Astrocyte of the hippocampus (primary cell): ENCODE results near the gene CELF2.

Experiments used
- DNase-seq: peaks from one replicate; pipeline ENCODE4 v3.0.0; 2011; ENCODE audit warnings: low read depth, low spot score

CELF2 gene

DNA sequence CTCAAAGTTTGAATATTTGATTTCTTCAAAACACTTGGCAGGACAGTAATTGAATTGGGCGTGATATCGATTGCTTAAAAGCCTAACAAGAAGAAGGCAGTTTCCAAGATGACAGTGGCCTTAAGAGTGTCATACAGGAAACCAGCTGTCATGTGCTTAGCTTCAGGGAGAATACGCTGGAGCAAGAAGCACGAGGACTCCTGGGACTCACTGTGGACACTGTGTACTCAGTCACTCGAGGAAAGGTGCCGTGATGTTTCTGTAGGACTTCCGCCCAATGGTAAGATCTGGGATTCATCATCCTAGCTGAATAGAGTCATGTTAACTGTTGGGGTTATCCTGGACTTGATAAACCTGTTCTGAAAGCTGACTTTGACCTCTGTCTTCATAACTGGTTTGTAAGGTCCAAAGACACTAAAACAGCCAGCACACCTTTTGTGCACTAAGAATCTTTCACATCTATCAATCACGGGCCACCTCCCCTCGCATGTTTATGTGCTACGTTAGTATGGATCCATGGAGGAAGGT lies 113.5 kb downstream of the CELF2 start:
- no peak for DNase-seq

DNA sequence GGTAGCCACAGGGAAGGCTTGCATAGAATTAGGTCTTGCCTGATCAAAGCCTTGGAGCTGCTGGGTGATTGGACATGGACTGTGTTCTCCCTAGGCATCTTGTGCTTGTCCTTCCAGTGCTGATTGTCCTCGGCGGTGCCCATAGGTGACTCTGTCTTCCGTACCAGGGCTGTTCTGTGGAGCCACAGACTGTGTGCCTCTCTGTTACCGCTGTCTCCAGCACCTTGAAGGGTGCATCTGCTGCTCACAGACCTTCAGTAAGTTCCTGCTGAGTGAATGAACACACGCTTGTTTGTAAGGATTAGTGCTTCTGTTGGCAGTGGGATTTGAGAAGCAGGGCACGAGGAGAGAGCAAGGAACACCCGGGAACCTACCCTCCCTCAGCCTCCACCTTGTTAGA lies 116.7 kb downstream of the CELF2 start:
- no peak for DNase-seq

DNA sequence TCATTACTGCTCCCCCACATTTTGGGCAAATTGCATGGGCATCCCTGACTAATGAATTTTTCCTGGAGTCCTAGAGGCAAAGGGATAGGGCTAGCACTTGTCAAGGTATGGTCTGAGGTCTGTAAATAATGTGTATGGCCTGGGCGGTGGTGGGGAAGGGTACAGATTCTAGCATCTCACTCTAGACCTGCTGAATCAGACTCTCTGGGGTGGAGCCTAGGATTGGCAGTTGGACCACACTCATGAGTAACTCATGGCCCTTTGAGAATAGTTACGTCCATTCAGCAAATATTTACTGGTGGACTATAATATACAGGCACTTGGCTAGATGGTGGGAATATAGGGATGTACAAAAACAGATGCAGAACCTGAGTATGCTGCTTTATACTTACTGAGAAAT lies 118.0 kb downstream of the CELF2 start:
- DNase-seq = no peak

DNA sequence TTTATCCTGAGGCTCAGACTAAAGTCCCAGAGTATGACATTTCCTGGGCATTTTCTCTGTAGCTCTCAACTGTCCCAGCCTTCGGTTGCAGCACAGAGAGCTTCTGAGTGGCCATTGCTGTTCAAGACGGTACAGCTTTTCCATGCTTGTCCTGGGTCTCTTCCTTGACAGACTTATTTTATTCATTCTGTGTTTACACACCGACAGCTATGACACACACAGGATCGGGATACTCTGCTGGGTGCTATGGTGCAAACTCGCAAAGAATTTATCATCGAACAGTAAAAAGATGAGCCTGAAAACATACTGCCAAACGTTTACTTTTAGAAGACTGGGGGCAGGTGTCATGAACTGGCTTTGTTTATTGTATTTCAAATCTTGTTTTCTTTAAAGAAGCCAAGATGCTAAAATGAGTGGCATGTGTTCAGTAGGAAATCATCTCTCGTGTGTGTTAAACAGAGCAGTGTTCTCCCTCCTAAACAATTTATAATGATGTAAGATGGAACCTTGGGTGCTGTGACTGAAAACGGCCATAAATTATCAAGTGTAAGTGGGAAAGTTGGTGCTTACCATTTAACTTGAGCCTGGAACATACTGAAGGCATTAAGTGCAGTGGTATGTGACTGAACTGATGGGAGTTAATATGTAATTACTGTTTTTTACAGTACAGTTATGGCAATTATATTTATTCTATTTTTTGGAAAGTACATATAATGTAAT lies 120.8 kb downstream of the CELF2 start:
- DNase-seq = no peak

DNA sequence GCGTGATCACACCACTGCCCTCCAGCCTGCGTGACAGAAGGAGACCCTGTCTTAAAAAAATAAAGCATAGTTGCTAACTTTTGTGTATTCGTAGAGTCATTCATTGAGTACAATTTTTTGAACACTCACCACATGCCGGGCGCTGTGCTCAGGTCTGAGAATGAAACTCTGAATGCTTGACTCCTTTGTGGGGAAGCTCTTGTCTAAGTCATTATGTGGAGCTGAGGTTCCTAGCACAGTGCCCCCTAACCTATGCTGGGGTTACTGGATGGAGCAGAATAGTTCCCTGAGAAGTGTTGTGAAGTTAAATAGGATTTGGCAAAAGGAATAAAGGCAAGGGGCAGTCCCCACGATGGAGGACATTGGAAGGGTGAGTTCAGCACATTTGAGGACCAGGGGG lies 123.3 kb downstream of the CELF2 start:
- no peak for DNase-seq

DNA sequence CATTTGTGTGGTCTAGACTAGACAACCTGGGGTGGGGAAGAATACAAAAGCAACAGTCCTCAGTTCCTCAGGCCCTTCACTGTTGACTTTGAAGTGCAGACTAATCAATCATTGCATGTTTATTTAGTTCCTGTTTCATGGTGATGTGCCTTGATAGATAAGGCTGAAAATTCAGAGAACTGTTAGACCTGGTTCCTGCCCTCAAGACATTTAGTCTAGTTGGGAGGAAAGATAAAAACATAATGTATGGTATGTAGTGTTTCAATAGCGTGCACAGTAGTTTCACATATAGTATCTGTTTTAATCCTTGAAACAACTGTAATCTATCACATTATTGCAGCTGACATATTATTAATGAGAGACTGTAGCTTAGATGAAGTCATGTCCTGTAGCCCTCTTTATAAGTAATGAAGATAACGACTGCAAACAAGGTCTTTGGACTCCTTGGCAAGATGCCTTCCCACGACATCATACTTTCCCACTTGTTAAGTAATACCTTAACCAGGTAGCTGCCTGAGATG lies 124.0 kb downstream of the CELF2 start:
- no peak for DNase-seq

DNA sequence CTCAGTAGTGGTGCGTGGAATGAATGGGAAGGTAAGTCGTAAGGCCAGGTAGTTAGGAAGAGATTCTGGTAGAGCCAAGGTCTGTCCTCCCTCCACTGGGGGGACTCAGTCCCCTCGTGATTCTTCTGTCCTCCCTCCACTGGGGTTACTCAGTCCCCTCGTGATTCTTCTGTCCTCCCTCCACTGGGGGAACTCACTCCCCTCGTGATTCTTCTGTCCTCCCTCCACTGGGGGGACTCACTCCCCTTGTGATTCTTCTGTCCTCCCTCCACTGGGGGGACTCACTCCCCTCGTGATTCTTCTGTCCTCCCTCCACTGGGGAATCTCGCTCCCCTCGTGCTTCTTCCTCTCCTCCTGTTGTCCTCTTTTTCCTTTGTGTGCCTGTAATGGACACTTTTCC lies 125.1 kb downstream of the CELF2 start:
- DNase-seq = no peak

DNA sequence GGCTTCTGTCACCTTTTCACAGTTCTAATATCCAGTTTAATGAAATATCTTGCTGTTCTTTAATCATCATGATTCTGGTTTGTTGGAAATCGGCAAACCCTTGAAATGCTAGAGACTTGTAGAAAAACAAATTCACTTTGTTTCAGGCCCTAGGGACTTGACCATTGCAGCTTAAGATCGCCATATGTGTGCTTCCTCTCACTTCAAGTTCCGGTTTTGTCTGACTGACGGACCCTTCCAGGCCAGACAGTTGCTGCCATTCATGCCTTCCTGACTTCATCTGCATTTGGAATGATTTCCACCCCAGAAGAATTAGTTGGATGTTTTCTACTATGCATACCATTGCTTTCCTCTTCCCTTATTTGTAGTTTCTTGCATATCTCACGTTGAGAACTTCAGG lies 125.6 kb downstream of the CELF2 start:
- no peak for DNase-seq

DNA sequence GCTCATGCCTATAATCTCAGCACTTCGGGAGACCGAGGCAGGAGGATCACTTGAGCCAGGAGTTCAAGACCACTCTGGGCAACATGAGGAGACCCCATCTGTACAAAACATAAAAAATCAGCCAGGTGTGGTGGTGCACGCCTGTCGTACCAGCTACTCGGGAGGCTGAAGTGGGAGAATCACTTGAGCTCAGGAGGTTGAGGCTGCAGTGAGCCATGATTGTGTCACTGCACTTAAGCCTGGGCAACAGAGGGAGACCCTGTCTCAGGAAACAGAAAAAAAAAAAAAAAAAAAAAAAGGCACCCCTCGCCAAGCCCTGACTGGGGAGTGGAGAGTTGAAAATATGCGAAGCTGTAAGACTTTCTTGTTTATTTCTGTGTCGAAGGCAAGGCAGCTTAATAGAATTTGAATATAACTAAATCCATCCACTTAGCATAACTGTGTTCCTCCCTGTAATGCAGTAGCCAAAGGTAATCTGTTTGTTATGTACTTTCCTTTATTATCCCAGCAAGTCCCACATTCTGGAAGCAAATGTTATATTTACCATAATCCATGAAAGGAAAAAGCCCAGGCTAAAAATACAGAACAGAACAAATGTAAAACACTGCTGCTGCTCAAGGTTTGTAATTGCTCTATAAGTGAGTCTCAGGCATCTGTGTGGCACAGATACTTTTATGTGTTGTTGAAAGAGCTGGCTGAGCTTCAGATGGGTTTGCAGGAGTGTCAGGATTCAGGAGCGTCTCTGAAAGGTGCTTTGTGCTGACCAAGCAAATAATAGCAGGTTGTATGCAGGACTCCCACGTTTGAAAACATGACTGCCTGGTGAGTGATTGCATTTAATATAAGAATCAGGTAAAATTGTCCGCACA lies 127.2 kb downstream of the CELF2 start:
- DNase-seq = no peak

DNA sequence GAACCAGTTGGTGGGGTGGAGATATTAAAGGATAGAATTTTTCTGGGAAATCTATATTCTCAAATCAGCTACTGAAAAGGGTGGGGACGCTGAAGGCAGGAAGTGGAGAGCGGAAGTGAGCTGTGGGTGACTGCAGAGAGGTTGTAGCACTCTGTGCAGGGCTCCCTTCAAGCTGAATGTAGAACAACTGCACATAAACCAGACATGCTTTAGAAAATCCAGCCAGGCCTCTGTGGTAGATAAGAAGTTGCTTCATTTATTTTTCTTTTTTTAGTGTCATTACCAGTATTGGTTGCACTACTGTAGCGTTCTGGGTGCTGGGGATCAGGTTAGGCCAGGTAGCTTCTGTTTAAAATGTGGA lies 127.8 kb downstream of the CELF2 start:
- DNase-seq = no peak

DNA sequence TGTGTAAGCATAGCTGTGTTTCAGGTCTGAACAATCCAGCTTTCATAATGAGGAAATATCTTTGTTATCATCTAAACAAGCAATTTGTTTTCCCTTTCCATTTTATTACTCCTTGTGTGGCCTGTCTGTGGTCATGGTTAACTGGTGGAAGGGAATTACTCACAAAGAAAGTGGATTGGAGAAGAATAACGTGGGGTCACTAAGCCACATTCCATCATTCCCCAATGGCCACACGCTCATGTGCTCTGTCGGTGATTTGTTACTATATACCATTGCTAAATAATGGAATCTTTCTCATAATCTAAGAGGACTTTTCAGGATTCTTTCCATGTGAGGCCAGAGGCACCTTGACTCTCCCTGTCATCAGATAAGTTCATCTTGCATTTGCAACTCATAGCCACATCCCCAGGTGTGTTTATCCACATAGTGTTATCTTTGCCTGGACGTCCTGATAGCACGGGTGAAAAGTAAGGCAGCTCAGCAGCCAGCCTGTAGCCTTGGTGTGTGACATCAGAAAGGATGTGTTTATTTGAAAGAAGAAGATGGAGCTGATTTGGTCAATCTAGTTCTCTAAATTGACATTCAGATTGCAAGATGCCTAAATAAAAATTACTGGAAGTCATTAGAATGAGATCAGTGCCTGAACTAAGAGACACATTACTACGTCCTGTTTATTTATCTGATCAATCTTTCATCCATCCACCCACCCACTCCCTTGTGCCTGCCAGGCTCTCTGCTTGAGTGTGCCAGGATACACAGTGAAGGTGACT lies 128.9 kb downstream of the CELF2 start:
- peak; percentile 82 for DNase-seq

DNA sequence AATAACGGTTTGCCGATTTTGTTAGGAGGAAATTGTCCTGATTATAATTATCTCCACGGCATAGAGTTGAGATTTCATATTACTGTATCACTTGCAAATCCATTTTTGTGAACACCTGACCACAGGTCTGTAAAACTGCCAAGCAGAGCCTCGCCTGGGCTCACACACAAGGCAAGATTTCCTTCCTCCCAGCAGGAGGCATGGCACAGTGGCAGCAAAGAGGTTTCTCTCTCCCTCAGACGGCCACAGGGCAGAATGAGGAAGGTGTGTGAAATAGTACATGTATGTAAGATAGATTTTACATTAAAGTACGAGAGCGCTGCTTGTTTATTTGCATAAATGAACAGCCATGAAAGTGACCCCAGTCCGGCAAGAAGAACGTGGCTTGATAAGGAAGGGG lies 130.1 kb downstream of the CELF2 start:
- DNase-seq = no peak

DNA sequence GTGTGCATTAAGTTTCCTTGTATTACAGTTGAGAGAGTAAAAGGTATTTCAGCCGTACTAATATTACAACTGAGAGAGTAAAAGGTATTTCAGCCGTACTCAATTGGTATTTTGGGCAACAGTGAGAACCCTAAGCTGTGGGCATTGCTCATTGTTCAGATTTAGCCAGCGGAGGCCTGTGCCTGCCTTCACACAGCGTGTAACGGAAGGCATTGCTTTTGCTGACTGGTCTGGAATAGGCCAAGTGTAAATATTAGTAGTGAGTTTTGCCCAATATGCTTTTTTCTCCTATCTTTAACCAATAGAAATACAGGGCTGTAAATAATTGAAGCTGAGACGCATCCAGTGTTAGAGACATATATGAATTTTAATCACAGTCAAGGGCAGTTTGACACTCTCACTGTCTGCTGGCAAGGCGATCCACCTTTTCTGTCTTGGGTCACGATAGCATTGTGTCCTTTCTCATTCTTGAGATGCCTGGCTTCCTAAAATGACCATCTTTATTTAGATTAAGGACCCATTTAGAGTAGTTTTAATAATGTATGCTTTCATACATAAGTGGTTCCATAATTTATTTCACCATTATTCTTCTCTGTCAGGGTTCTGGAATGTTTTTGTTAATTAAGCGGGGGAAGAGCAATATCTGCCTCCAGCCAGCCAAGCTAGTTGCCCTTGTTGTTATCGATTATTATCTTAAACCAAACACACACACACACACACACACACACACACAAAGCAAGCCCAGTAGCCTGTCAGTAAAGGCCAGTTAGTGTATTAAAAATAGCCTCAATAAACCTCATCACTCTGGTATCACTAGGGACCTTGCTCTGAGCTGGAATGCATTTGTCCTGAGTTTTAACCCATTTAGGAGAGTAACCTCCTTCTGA lies 130.7 kb downstream of the CELF2 start:
- no peak for DNase-seq

DNA sequence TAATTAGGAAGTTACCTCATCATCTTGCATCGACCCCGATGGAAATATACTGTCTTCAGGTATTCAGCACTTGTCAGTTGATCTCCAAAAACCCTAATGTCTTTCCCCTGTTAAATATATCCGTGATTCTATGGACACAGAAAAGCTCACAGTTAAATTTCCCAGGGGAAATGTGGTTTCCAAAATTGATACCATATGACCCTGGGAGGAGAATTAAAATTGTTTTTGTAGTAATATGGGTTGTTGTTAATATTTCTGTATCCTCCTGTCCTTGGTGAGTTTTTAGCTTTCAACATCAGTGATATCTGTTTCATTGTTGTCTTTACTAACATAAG lies 132.1 kb downstream of the CELF2 start:
- DNase-seq = no peak

DNA sequence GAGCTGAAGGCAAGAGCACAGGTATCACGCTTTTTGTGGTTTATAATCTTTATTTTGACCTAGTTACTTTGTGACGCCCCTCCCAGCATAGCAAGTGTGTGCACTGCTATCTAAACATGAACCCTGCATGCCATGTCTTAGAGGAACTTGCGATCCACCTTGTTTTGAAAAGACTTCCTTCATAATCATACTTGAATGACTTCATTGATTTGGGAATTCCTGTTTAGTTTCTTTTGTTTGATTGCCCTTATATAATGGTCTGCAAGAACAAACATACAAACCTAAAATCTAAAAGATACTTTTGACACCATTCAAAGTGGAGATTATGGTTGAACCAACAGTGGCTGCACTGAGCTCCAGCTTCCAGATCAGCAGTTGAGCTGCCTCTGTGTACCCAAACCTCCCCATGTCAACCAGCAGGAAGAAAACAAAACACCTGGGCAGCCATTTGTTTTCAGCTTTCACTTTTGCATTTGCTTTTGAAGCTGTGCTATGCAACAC lies 132.6 kb downstream of the CELF2 start:
- no peak for DNase-seq

DNA sequence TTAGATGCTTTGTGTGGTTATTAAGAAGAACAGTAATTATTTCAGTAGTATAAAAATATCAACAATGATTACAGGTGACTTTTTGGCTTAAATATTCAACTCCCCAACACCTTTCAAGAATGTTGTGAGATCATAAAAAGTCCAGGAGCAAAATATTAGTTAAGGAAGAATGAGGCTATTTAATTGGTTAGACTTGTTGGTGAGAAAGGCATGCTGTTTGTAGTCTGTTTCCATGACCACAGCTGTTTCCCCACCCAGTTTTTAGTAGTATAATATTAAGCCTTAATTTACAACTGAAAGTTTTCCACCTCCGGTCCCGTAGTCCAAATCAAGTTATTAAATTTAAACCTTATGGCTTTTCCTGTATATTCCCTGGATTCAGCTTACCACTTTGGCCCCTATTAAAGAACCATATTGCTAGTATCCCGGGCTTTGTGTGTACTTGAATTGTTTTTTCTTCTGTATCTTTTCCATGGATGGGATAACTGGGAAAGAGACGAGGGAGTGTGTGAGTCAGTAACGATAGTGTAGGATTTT lies 133.3 kb downstream of the CELF2 start:
- no peak for DNase-seq

DNA sequence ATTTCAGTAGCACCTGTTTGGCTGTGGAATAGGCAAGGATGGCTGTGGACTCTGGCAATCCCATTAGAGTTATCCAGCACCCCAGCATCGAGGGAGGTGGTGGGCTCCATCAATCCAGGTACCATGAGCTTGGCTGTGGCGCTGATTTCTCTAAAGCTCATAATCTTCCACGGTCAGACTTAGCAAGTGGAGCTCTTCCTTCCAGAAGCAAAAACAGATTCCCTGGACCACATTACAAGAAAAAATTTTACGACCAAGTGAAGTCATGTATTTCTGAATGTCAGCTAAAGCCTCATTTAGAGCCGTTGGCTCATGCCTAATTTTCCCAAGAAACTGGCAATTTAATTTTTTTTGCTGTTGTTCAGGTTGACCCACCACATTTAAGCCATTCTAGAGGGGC lies 135.1 kb downstream of the CELF2 start:
- no peak for DNase-seq

DNA sequence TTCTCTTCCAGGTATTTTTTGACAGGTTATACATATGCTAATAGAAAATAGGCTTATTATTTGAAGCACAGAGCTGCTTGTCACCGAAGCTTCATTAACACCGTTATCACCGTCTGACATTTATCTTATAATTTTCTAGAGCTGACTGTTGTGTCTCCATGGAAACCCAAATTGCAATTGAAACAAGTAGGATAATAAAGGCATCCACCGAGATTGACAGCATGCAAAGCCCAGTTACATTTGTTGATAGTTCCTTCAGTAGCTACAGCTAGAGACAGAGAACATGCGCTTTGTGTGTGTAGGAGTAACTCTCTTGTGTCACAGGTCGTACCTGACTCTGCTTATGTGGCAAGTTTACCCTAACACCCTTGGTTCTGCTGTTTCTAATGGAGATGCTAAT lies 135.6 kb downstream of the CELF2 start:
- DNase-seq = no peak

DNA sequence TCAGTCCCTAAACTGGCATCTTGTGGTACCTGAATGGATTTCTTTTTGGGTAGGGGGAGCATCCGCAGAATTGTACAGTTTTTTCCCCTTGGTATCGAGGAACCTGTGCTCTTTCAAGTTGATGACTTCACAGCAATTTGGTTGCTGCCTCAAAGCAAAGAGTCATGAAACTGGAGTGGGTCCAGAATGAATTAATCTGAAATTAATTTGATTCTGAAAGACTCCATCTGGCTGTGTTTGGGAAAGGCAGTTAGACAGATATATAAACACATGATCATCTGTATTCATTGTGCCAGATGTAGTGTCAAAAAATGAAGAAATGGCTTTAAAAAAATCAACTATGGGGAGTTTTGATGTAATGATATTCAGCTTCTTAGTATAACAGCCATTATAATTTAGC lies 136.1 kb downstream of the CELF2 start:
- DNase-seq = no peak

DNA sequence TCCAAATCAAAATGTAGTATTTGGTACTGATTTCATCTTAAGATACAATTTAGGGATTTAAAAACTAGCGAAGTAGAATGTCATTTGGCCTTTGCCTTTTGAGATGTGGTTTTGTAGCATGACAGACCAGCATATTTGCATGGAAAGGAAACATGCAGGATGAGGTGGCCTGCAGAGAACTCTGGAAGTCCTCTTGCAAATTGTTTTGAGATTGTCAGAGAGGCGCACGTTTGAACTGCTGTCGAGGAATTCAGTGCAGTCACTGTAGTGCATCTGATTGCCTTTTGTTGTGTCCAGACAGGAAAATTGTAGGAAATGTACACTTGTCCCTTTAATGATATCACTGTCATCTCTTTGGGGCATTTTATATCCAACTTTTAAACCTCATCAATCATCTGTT lies 136.7 kb downstream of the CELF2 start:
- peak; percentile 17 for DNase-seq
